Choroid plexus epithelial cell (primary cell): Measurements from ENCODE around the gene TOX3.

Source experiments
- DNase-seq: peaks from one replicate; pipeline ENCODE4 v3.0.0-alpha.2; 2010; ENCODE audit warnings: low read depth
- H3K4me3 ChIP-seq: 2 replicates; pipeline ENCODE4 v1.5.1; 2011; ENCODE audit warnings: low read depth, mild to moderate bottlenecking, control low read depth, low read length, moderate library complexity
- TF ChIP-seq, protein P1 (sequence below): conservative IDR thresholded peaks from 2 replicates; pipeline ENCODE4 v1.5.1; 2011; ENCODE audit warnings: low read depth, mild to moderate bottlenecking, control low read depth, inconsistent platforms, low read length, moderate library complexity

TOX3 gene

DNA sequence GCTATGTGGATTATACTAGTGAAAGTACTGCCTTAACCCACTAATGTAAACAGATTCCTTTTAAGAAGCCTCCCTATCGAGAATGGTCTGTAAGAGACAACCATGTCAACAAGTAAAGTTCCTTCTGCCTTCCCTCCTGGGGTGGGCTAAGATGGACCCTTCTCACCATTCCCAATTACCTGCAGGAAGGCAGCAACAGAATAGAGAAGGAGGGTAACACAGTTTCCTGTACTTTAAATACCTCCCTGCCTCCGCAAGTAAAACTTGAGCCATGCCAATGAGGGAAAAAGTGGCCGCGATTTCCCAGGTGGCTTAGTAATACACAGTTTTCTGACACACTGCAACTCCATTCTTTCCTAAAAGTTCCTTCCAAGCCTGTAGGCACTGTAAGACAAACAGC, 45.2 kb downstream of the TOX3 start:
- TF ChIP-seq, protein P1, sequence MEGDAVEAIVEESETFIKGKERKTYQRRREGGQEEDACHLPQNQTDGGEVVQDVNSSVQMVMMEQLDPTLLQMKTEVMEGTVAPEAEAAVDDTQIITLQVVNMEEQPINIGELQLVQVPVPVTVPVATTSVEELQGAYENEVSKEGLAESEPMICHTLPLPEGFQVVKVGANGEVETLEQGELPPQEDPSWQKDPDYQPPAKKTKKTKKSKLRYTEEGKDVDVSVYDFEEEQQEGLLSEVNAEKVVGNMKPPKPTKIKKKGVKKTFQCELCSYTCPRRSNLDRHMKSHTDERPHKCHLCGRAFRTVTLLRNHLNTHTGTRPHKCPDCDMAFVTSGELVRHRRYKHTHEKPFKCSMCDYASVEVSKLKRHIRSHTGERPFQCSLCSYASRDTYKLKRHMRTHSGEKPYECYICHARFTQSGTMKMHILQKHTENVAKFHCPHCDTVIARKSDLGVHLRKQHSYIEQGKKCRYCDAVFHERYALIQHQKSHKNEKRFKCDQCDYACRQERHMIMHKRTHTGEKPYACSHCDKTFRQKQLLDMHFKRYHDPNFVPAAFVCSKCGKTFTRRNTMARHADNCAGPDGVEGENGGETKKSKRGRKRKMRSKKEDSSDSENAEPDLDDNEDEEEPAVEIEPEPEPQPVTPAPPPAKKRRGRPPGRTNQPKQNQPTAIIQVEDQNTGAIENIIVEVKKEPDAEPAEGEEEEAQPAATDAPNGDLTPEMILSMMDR = no peak
- DNase-seq = no peak
- H3K4me3 ChIP-seq = no peak overlapping the region

DNA sequence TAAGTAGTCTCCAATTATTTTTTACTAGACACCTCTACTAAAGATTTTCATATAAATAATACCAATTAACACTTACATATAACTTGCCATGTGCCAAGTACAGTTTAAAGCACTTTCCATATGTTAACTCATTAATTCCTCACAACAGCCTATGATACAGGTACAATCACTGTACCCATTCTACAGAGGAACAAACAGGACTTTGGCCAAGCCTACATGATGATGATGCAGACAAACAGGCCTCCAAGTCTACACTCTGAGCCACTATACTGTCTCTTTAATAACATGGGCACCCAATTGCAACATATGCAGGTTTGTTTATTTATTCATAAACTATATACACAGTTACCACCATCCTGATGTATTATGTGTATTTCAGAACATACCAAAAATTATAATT, 46.0 kb downstream of the TOX3 start:
- DNase-seq = no peak
- no peak overlapping the region for H3K4me3 ChIP-seq
- TF ChIP-seq, protein P1 = no peak

DNA sequence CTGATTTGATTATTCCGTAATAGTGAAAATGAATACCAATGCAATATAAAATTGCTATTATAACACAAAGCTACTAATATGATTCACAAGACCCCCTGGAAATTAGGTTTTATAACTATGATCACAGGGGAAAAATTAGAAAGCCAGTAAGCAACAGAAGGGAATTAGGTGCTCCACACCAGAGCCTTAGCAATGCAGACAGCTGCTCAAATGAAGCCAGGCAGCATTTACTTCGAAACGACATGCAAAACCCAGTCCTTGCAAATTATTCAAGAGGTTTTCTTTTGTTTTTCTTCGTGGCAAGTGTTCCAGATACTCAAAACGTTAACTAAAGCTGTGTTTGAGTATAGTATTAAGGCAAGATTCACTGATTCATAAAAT, 47.9 kb downstream of the TOX3 start:
- DNase-seq = no peak
- no peak overlapping the region for H3K4me3 ChIP-seq
- TF ChIP-seq, protein P1 = no peak

DNA sequence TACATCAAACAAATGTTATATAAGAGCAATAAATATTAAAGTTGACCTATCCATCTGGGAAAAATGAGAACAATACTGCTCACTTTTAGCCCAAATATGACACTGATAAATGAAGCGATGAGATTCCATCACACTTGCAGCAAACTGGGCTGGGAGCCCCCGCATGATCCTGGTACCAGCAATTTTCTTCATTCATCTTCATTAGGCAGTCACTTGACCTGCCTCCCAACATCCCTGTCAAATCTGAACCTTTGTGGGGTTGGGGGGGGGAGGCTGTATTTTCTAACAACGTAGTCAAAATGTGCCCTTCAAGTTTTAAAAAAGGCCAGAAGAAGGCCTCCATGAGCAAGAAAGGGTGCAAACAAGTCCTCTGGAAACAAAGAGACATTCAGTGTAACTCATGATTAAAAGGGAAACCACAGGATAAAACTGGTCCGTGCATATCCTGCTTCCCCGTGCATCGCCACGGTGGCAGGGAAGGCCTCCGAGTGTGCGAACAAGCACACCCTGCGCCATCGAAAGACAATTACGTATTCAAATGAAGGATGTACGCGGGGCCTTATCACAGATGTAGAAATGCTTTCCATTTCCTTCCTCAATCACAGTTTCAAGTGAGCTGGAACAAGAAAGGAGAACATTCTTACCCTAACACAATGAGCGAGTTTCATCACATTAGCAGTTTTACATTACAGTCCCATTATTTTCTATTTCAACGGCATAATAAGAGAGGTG, 48.4 kb downstream of the TOX3 start:
- TF ChIP-seq, protein P1 = no peak
- no peak for DNase-seq
- no peak overlapping the region for H3K4me3 ChIP-seq

DNA sequence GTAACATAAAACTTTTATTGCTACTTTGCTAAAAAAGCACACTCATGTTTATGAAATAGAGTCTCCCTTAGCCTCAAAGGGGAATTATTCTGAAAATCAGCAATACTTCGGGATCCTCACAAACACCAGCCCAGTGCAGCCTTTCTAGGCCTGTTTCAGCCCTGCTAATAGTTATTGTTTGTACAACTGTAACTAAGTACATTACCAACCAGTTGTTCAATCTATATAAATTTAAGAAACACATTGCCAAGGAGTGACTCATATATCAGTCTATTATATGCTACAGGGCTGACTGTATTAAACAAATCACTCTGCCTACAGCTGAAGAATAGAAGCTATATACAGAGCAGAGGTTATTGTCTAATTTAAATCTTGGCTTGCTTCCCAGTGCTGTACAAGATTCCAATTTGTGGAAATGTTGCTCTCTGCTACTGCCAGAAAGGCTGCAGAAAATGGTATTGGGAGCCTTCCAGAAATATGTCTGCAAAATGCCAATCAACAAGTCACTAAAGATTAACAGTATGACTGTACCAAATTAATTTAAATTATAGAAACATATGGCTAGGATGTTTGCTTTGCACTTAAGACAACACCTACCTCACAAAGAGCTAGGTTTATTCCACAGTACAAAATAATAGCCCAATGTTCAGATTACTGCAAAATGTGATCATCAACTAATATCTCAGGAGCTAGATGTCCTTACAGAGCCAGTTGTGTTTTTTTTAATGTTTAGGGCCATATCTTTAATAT, 49.7 kb downstream of the TOX3 start:
- H3K4me3 ChIP-seq = no peak overlapping the region
- DNase-seq = peak; percentile 1
- TF ChIP-seq, protein P1 = no peak

DNA sequence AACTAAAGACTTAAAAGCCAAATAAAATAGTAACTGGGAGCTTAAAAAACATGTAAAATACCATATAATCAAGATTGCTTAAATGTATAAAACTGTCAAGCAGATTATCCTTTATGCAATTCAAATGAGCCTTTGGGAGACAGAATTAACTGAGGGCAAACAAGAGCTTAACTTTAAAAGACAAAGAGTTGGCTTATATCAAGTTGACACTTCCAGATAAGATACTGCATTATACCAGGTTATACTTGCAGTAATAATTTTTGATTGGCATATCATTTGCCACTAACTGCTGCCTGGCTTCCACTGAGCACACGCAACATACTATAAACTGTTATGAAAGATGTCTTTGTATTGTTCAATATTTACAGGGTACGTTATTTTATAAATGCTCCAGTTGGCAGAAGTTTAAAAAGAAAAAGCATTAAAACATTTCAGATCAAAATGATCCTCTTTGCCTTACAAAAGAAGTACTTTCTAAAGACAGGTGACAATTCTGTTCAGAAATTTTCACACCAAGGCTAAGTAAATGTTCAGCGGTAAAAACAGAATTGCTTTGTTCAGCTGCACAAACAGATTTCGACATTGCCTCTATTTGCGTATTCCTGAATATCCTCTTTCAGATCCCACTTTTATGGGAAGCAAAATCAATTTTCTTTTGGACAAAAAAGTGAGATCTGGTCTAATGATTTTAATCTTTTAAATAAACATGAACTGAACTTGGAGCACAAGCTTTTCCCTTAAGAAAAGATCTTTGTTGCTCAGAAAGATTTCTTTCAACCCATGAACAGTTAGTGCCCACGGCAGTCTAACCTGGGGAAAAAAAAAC, 50.7 kb downstream of the TOX3 start:
- DNase-seq = no peak
- H3K4me3 ChIP-seq = no peak overlapping the region
- TF ChIP-seq, protein P1 = no peak
